Measurements from ENCODE around the gene TAF7.

- TF ChIP-seq CTCF (conservative IDR thresholded peaks at IDR 0.05; ENCODE audit: low read length) (no peak), EZH2phosphoT487 (IDR thresholded peaks at IDR 0.05; ENCODE audit: borderline replicate concordance) (no peak)
These were observed 16.8 kb downstream of the TAF7 start, which contains the start of gene SLC25A2 for GRCh38 chr5:141303756-141304155.

All from Loucy (cell line).